ENCODE results near the gene CAPZA1.

- TF ChIP-seq, protein P1, sequence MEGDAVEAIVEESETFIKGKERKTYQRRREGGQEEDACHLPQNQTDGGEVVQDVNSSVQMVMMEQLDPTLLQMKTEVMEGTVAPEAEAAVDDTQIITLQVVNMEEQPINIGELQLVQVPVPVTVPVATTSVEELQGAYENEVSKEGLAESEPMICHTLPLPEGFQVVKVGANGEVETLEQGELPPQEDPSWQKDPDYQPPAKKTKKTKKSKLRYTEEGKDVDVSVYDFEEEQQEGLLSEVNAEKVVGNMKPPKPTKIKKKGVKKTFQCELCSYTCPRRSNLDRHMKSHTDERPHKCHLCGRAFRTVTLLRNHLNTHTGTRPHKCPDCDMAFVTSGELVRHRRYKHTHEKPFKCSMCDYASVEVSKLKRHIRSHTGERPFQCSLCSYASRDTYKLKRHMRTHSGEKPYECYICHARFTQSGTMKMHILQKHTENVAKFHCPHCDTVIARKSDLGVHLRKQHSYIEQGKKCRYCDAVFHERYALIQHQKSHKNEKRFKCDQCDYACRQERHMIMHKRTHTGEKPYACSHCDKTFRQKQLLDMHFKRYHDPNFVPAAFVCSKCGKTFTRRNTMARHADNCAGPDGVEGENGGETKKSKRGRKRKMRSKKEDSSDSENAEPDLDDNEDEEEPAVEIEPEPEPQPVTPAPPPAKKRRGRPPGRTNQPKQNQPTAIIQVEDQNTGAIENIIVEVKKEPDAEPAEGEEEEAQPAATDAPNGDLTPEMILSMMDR (IDR thresholded peaks at IDR 0.05) = no peak
- no peak for TF ChIP-seq POLR2A (IDR thresholded peaks at IDR 0.05)
Observed at GRCh38 chr1:112665857-112666256, 46.2 kb downstream of the CAPZA1 start.

Measured in Peyer's patch (tissue), 4 donors.